HG03469 (cell line): ENCODE measurements around the gene CD99L2.
A peak's percentile ranks its signal among the peaks of the same experiment; 100 is the strongest.
"Not testable (repeated sequence)": the region's sequence is repeated elsewhere in the genome, so short reads cannot be mapped to it uniquely, and the experiment has no call there.

Source experiments
- ATAC-seq: cut with Tn5 transposase; IDR thresholded peaks from one replicate; pipeline ENCODE4 v1.9.1; 2021; ENCODE audit warnings: mild to moderate bottlenecking, moderate library complexity, moderate number of reproducible peaks; ENCODE audit not compliant: unreplicated experiment

The CD99L2 gene

GRCh38 chrX:150897421-150898320 is 797 bp downstream of the CD99L2 start:
- no peak for ATAC-seq

GRCh38 chrX:150896632-150897031 is 1.8 kb downstream of the CD99L2 start:
- ATAC-seq: no peak

GRCh38 chrX:150893936-150894335 is 4.5 kb downstream of the CD99L2 start:
- no peak for ATAC-seq

- ATAC-seq: no peak
Observed at GRCh38 chrX:150889131-150889530, 9.3 kb downstream of the CD99L2 start.

- no peak for ATAC-seq
Observed at GRCh38 chrX:150887906-150888465, 10.5 kb downstream of the CD99L2 start.

- ATAC-seq: not testable (repeated sequence)
Observed at GRCh38 chrX:150887268-150887667, 11.2 kb downstream of the CD99L2 start.

GRCh38 chrX:150886381-150886780 is 12.1 kb downstream of the CD99L2 start:
- no peak for ATAC-seq

GRCh38 chrX:150880808-150881165 is 17.7 kb downstream of the CD99L2 start:
- no peak for ATAC-seq

GRCh38 chrX:150879855-150880807 is 18.3 kb downstream of the CD99L2 start:
- ATAC-seq: peak; percentile 90

GRCh38 chrX:150875621-150876020 is 22.8 kb downstream of the CD99L2 start:
- ATAC-seq: not testable (repeated sequence)

GRCh38 chrX:150874448-150874847 is 24.0 kb downstream of the CD99L2 start:
- ATAC-seq: no peak

- ATAC-seq: peak; percentile 61
Observed at GRCh38 chrX:150873616-150874015, 24.9 kb downstream of the CD99L2 start.

- no peak for ATAC-seq
Observed at GRCh38 chrX:150872773-150873336, 25.6 kb downstream of the CD99L2 start.

- no peak for ATAC-seq
Observed at GRCh38 chrX:150871341-150871811, 27.1 kb downstream of the CD99L2 start.

GRCh38 chrX:150870487-150871340 is 27.8 kb downstream of the CD99L2 start:
- no peak for ATAC-seq

GRCh38 chrX:150870029-150870428 is 28.4 kb downstream of the CD99L2 start:
- ATAC-seq: no peak

- ATAC-seq: no peak
Observed at GRCh38 chrX:150869450-150869849, 29.0 kb downstream of the CD99L2 start.

- no peak for ATAC-seq
Observed at GRCh38 chrX:150868625-150869024, 29.8 kb downstream of the CD99L2 start.

- ATAC-seq: no peak
Observed at GRCh38 chrX:150864127-150864526, 34.3 kb downstream of the CD99L2 start.

- no peak for ATAC-seq
Observed at GRCh38 chrX:150863191-150863590, 35.3 kb downstream of the CD99L2 start.
